ENCODE results near the gene PTPMT1.
"Not testable (repeated sequence)": the region's sequence is repeated elsewhere in the genome, so short reads cannot be mapped to it uniquely, and the experiment has no call there.

The PTPMT1 gene, protein sequence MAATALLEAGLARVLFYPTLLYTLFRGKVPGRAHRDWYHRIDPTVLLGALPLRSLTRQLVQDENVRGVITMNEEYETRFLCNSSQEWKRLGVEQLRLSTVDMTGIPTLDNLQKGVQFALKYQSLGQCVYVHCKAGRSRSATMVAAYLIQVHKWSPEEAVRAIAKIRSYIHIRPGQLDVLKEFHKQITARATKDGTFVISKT

DNA sequence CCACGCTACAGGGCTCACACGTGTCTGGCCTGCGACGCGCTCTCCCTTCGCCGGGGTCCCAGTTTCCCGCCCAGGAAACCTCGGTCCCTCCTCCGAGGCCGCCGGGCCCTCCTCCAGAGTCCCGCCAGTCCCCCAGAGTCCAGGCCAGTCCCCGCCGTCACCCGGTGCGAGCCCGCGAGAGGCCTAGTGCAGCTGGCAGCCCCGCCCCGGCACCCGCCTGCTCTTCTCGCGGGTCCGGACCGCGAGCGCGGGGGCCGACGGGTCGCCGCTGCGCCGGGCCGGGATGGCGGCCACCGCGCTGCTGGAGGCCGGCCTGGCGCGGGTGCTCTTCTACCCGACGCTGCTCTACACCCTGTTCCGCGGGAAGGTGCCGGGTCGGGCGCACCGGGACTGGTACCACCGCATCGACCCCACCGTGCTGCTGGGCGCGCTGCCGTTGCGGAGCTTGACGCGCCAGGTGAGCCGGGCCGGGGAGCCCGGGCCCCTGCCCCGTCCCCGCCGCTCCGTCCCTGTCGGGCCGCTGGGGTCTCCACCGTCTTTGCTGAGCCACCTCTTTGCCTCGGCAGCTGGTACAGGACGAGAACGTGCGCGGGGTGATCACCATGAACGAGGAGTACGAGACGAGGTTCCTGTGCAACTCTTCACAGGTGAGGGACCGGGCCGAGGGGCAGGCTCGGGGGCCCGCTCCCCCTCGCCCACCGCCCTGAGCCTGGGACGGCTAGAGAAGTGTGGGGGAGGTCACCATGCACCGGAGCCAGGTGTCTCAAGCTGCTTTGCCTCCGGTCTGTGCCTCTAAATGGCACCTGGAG lies at the start of gene PTPMT1:
Gene PTPMT1 (plus strand): TSS at position 260 of the 809 bp plus-strand sequence. CDS start 24 bp downstream, at position 284.
- DNase-seq (ENCODE audit: low spot score): peak; percentile 51

DNA sequence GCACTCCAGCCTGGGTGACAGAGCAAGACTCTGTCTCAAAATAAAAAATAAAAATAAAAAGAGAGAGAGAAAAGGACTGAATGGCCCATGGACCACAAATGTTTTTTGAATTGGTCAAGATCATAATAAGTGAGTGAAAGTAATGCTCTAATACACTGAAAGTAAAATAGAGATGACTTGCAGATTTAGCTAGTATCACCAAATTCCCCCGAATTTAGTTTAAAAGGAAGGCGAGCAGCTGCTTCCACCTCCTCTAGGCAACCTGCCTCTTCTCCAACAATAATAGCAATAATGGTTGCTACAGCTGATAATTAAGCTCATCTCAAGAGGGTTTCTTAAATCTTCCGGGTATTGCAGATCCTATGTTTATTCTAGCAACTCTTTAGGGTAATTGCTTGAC lies 49.2 kb upstream of the PTPMT1 start:
- DNase-seq (ENCODE audit: low spot score): no peak

DNA sequence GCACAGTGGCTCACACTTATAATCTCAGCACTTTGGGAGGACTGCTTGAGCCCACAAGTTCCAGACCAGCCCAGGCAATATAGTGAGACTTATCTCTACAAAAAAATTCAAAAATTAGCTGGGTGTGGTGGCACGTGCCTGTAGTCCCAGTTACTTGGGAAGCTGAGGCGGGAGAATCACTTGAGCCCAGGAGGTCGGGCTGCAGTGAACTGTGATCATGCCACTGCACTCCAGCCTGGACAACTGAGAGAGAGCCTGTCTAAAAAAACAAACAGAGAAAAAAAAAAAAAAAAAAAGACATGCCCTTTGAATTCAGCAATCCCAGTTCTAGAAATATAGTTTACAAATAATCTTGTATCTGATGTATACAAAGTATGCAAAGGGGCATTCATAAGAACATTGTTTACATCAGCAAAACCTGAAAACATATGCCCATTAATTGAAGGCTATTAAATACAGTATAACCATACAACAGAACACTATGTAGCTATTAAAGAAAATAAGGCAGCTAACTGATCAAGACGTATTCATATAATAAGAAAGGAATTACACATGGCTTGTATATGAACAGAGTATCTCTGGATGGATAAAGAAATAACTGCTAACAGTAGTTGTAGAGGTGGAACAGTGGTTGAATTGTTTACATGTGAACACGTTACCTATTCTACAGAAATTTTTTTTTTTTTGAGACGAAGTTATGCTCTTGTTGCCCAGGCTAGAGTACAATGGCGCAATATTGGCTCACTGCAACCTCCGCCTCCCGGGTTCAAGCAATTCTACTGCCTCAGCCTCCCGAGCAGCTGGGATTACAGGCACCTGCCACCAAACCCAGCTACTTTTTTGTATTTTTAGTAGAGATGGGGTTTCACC lies 48.2 kb upstream of the PTPMT1 start:
- DNase-seq (ENCODE audit: low spot score): no peak

DNA sequence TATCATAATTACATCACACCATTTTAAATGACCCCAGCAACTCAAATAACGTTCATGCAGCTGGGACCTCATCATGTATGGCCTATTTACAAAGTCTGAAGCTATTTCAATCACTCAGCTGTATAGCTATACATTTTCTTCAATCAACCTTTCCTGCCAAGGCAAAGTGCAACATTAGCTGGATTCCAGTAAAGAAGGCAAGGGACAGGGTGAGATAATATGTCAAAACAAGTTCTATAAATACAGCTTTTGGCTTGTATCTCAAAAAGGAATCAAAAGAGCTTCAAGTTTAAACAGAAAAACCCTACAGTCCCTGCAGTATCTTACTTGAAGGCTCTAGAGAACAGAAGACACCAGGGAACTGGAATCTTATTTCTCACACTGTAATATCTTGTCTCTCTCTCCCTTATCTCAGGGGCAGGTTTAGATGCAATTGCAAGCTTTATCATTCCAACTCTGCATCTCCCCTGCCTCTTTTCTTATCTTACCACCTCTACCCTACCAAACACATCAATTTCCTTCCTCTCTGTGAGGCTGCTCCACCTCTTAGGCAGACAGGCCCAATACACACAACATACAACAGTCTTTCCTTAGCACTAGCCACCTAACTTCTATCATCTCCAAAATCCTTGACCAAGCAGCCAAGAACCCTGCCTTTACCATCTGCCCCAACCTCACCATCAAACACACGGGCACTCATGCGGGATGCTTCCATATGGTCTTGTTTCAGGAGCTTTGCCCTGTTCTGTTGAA lies 47.0 kb upstream of the PTPMT1 start:
- DNase-seq (ENCODE audit: low spot score): no peak

DNA sequence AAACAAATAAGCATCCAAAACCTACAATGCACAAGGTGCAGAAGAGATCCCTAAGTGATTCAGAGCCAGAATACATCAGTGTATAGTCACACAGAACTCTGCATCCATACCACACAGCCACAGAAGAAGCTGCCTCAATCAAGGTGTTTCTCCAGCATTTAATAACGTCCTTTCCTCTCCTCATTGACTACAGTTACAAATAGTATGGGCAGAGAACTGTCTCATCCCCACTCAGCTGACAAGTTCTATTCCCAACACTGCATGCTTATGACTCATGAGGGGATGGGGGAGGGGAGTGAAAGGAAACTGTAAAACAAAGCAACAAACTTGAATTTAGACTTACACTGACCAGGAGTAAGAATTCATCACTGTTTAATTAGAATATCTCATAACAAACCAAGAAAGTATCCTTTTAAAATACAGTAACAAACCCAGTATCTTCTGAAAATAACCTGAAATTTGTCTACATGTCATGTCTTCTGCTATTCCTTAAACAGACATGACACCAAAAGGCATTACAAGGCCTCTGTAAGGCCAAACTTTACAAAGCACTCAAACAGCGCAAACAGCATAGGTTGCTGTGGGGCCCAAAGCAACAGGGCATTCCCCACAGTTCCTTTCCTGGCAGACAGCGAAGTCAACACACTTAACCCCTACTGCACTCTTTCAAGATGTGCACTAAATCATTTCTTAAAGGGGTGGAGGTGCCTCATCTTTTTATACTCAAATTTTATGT lies 41.7 kb upstream of the PTPMT1 start:
- peak; percentile 59 for DNase-seq (ENCODE audit: low spot score)

DNA sequence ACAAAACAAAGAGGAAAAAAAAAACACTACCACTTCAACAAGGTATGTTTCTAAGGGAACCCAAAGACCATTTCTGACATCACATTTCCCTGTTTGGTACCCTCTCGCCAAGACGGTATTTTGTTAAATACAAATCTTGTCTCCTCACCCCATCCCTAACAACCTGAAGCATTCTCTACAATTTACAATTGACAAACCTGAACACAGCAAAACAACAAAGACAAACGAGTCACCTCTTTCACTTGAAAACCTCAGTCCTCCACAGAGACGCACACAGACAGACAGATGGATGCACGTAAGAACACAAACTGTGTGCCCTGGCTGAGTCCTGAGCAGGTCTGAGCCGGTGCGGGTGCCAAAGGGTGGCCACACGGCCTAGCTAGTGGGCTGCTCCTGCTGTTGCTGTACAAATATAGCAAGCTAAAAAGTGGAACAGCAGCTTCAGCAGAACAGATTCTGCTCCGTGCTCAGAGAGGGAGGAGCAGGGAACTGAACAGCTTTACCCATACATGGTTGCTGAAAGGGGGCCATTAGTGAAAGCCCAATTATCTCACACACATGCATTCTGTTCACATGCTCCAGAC lies 41.0 kb upstream of the PTPMT1 start:
- peak; percentile 80 for DNase-seq (ENCODE audit: low spot score)

GRCh38 chr11:47526032-47526431 lies 39.4 kb upstream of the PTPMT1 start:
- DNase-seq (ENCODE audit: low spot score): not testable (repeated sequence)

GRCh38 chr11:47527186-47527585 lies 38.2 kb upstream of the PTPMT1 start:
- no peak for DNase-seq (ENCODE audit: low spot score)

DNA sequence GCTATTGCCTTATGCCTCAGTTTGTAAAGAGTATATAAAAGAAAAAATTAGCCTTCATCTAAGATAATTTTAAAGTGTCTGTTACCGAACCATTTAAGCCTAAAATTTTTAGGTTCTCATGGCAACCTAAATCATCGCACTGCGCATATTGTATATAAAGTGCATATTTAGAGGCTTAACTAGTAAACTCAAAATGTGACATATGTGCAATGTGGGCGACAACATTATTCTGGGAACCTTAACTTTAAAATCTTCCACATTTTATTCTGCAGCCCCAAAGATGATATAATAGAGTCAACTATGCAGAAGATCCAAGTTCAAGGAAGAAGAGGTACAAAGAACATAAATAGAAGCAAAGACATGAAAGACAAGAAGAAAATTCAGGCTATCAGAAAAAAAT lies 35.4 kb upstream of the PTPMT1 start:
- no peak for DNase-seq (ENCODE audit: low spot score)

GRCh38 chr11:47530721-47531120 lies 34.7 kb upstream of the PTPMT1 start:
- DNase-seq (ENCODE audit: low spot score): not testable (repeated sequence)

DNA sequence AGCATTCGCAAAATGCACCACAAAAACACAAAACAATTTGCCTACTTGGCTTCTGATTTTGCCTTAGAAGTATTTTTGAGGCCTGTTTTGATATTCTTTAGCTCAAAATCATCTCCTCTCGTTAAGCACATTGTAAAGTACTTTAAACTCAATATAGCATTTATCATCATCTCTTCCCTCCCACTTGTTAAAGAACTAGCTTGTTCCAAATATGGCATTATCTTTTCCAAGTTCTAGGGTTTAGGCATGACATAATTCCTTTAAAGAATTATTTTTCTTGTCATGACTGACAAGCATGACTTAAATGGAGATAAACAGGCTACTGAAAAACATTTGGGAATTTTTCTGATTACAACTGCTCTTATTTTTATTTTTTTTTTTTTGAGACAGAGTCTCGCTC lies 33.7 kb upstream of the PTPMT1 start:
- DNase-seq (ENCODE audit: low spot score): no peak

- DNase-seq (ENCODE audit: low spot score): peak; percentile 67
Observed at GRCh38 chr11:47532597-47533213, 32.7 kb upstream of the PTPMT1 start.

DNA sequence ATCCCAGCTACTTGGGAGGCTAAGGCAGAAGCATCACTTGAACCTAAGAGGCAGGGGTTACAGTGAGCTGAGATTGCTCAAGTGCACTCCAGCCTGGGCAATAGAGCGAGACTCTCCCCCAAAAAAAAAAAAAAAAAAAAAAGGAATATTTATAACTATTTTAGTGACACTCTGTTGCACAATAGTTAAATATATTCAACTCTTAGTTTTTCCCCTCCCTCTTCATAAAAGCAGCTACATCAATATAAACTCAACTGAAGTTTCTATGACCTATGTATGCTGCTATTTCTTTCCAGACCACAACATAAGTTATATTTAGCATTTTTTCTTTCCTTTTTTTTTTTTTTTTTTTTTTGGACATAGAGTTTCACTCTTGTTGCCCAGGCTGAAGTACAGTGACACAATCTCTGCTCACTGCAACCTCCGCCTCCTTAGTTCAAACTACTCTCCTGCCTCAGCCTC lies 31.7 kb upstream of the PTPMT1 start:
- DNase-seq (ENCODE audit: low spot score): no peak

GRCh38 chr11:47534704-47535251 lies 30.6 kb upstream of the PTPMT1 start:
- DNase-seq (ENCODE audit: low spot score): no peak

DNA sequence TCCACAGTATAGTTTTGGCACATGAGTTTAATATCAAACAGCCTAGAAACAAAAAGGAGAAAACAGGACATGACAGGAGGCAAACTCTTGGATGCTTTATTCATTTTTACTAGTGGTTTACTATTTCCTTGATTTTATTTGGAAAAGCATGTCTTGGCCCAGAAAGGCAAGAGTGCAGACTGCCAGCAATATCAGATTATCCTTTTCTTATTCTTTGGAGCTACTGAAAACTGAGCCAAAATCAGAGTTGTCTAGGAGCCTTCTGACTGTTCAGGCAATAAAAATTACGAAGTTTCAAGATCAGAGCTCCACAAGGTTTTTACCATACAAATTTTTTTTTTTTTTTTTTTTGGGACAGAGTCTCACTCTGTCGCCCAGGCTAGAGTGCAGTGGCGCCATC lies 28.5 kb upstream of the PTPMT1 start:
- no peak for DNase-seq (ENCODE audit: low spot score)

GRCh38 chr11:47538741-47539565 lies 26.4 kb upstream of the PTPMT1 start:
- peak; percentile 77 for DNase-seq (ENCODE audit: low spot score)

DNA sequence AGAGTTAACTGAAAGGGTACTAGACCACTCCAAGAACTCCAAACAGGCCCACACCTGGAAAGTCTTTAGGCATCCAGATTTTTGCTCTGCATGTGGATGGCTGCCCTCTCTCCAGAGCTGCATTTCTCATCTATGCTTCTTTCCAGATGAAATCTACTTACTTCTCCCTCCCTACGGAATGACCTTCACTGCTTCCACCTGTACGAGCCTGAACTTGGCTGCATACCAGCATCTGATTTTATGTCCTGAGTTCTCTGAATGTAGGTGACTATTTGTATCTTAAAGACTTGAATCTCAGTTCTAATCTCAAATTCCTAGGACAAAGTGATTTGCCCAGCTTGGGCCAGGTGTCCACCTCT lies 25.7 kb upstream of the PTPMT1 start:
- no peak for DNase-seq (ENCODE audit: low spot score)

DNA sequence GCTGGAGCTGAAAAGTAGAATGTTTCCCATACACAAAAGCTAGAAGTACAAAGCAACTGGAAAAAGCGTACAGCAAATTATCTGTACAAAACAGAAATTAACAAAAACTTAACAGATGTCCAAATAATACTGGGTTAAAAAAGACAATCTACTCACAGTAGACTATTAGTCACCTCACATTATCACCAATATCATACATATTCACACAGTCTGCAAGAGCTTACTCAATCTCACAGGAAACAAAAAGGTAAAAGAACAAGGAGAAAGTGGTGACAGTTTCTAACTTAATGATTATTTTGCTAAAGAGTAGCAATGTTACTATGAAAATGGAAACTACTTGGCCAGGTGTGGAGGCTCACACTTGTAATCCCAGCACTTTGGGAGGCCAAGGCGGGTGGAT lies 24.3 kb upstream of the PTPMT1 start:
- no peak for DNase-seq (ENCODE audit: low spot score)

- no peak for DNase-seq (ENCODE audit: low spot score)
Observed at GRCh38 chr11:47545298-47545697, 20.1 kb upstream of the PTPMT1 start.

All from Ammon's horn (tissue), 1 donor.